NCI-H345 treated with DMSO at 0.1 percent for 48 hours (cell line): ENCODE data around the gene ZBTB21.
A peak's percentile ranks its signal among the peaks of the same experiment; 100 is the strongest.

ENCODE experiments used
- DNase-seq: peaks from one replicate; lab custom pipeline; 2025; ENCODE audit not compliant: unreplicated experiment; lab: John Stamatoyannopoulos, UW

ZBTB21 gene

GRCh38 chr21:42040411-42041180 is 30.4 kb upstream of the ZBTB21 start:
- no peak for DNase-seq

GRCh38 chr21:42039911-42040351 is 29.8 kb upstream of the ZBTB21 start:
- DNase-seq: no peak

- no peak for DNase-seq
Observed at GRCh38 chr21:42039470-42039901, 29.3 kb upstream of the ZBTB21 start.

GRCh38 chr21:42038826-42039425 is 28.8 kb upstream of the ZBTB21 start:
- DNase-seq: no peak

GRCh38 chr21:42038393-42038792 is 28.2 kb upstream of the ZBTB21 start:
- DNase-seq: no peak

- DNase-seq: no peak
Observed at GRCh38 chr21:42037943-42038342, 27.8 kb upstream of the ZBTB21 start.

GRCh38 chr21:42037516-42037915 is 27.4 kb upstream of the ZBTB21 start:
- no peak for DNase-seq

GRCh38 chr21:42036313-42036712 is 26.2 kb upstream of the ZBTB21 start:
- no peak for DNase-seq

GRCh38 chr21:42032968-42033367 is 22.8 kb upstream of the ZBTB21 start:
- no peak for DNase-seq

- no peak for DNase-seq
Observed at GRCh38 chr21:42032266-42032665, 22.1 kb upstream of the ZBTB21 start.

- DNase-seq: peak; percentile 20
Observed at GRCh38 chr21:42031816-42032215, 21.7 kb upstream of the ZBTB21 start.

GRCh38 chr21:42031241-42031640 is 21.1 kb upstream of the ZBTB21 start:
- no peak for DNase-seq

GRCh38 chr21:42030311-42030710 is 20.2 kb upstream of the ZBTB21 start:
- DNase-seq: no peak

GRCh38 chr21:42028766-42029425 is 18.7 kb upstream of the ZBTB21 start:
- no peak for DNase-seq

GRCh38 chr21:42027822-42028765 is 17.9 kb upstream of the ZBTB21 start:
- no peak for DNase-seq

GRCh38 chr21:42027085-42027821 is 17.1 kb upstream of the ZBTB21 start:
- no peak for DNase-seq

GRCh38 chr21:42026082-42026435 is 15.9 kb upstream of the ZBTB21 start:
- no peak for DNase-seq

- no peak for DNase-seq
Observed at GRCh38 chr21:42025376-42026081, 15.4 kb upstream of the ZBTB21 start.

- DNase-seq: no peak
Observed at GRCh38 chr21:42022906-42023305, 12.7 kb upstream of the ZBTB21 start.

GRCh38 chr21:42022091-42022430 is 11.9 kb upstream of the ZBTB21 start:
- no peak for DNase-seq
